Caco-2 (cell line): Measurements from ENCODE around the gene PTCD1. TPM values are rescaled to one million over a fixed set of nuclear protein-coding genes. Genes with fewer than 3 reads are reported as not detected.
"Not testable (repeated sequence)": the region's sequence is repeated elsewhere in the genome, so short reads cannot be mapped to it uniquely, and the experiment has no call there.

ENCODE experiments used
- BruUV-seq: library from RNA; stranded (reverse); fragments of 400-500 nt; replicated peaks from 2 replicates; lab custom pipeline; 2021; lab: Mats Ljungman, UMichigan
- CTCF ChIA-PET: fragments of 300-600 bp; sonication (Branson Sonifier 250); formaldehyde crosslinking; loops from one replicate; lab custom pipeline; 2022; ENCODE audit warnings: antibody characterized with exemption; lab: Charles Lee
- POLR2A ChIA-PET: fragments of 300-600 bp; sonication (Branson Sonifier 250); formaldehyde crosslinking; loops from one replicate; lab custom pipeline; 2022; ENCODE audit warnings: antibody characterized with exemption; lab: Charles Lee
- DNase-seq, 2 experiments: peaks; one replicate each; pipeline versions ENCODE4 v3.0.0 to v3.0.0-alpha.2; 2020 to 2022
- H3K27me3 ChIP-seq: replicated peaks from 2 replicates; pipeline ENCODE4 v1.6.0; 2011; ENCODE audit warnings: low read length; ENCODE audit not compliant: control insufficient read depth, insufficient read depth
- H3K36me3 ChIP-seq: 2 replicates; pipeline ENCODE4 v1.5.1; 2011; ENCODE audit warnings: low read length; ENCODE audit not compliant: control insufficient read depth, insufficient read depth
- H3K4me1 ChIP-seq: fragments of 250-450 bp; sonication (Bioruptor Pico); 2 replicates; pipeline ENCODE4 v1.5.1; 2020; ENCODE audit warnings: mild to moderate bottlenecking
- H3K4me3 ChIP-seq: 2 replicates; pipeline ENCODE4 v1.5.1; 2011; ENCODE audit warnings: low read depth, mild to moderate bottlenecking, control low read depth, low read length
- H3K9me3 ChIP-seq: fragments of 250-450 bp; sonication (Bioruptor Pico); 2 replicates; pipeline ENCODE4 v1.5.1; 2020; ENCODE audit warnings: mild to moderate bottlenecking, moderate library complexity
- H3K27ac Mint-ChIP-seq: one replicate; pipeline ENCODE4 v1.8.0; 2022; ENCODE audit warnings: mixed read lengths; ENCODE audit not compliant: unreplicated experiment
- H3K27me3 Mint-ChIP-seq: one replicate; pipeline ENCODE4 v1.8.0; 2022; ENCODE audit warnings: mixed read lengths; ENCODE audit not compliant: insufficient read depth, unreplicated experiment
- H3K36me3 Mint-ChIP-seq: one replicate; pipeline ENCODE4 v1.8.0; 2022; ENCODE audit warnings: mild to moderate bottlenecking, mixed read lengths; ENCODE audit not compliant: insufficient read depth, unreplicated experiment
- H3K4me1 Mint-ChIP-seq: one replicate; pipeline ENCODE4 v1.8.0; 2022; ENCODE audit warnings: low read depth, mixed read lengths; ENCODE audit not compliant: unreplicated experiment
- H3K4me3 Mint-ChIP-seq: one replicate; pipeline ENCODE4 v1.8.0; 2022; ENCODE audit warnings: mild to moderate bottlenecking, moderate library complexity, mixed read lengths; ENCODE audit not compliant: unreplicated experiment
- H3K9me3 Mint-ChIP-seq: one replicate; pipeline ENCODE4 v1.8.0; 2022; ENCODE audit warnings: mixed read lengths; ENCODE audit not compliant: unreplicated experiment
- intact Hi-C: fragments of 100-400 bp; cut with micrococcal nuclease; formaldehyde crosslinking; loops from one replicate; pipeline ENCODE4 v1.10.0; 2022; ENCODE audit not compliant: unreplicated experiment
- total RNA-seq: library from RNA; stranded (reverse); gene quantifications from 2 replicates; pipeline ENCODE4 v1.2.3, GENCODE V29; 2022
- TF ChIP-seq, protein P1 (sequence below), 2 experiments: fragments of 200-600 bp in 1 of 2; IDR thresholded peaks; 1 replicate in 1 of 2; 2 replicates in 1 of 2; pipeline versions ENCODE4 v1.5.1 to v1.8.0; 2011 to 2022; ENCODE audit warnings: antibody characterized with exemption in 1 of 2, control low read depth in 1 of 2, inconsistent platforms in 1 of 2, low read depth in 1 of 2, low read length in 1 of 2, mild to moderate bottlenecking in 1 of 2, moderate library complexity in 1 of 2; ENCODE audit not compliant: insufficient read depth in 1 of 2, severe bottlenecking in 1 of 2, unreplicated experiment in 1 of 2

Gene PTCD1
- total RNA-seq, 1 experiment from 2014 or later = 59.6 TPM

GRCh38 chr7:99380823-99381663 is 57.6 kb downstream of the PTCD1 start:
- Histone ChIP-seq H3K27me3 (no peaks in the 10 kb centered on the region), H3K36me3 (no peaks in the 10 kb centered on the region; the same call in 1 of the 2 replicates), H3K4me3 (no peak overlapping the region), H3K4me1 (peaks cover 3% of the 10 kb centered on the region; the same call in 1 of the 2 replicates), H3K9me3 (no peaks in the 10 kb centered on the region)
- no peak overlapping the region for H3K4me3 Mint-ChIP-seq
- DNase-seq = no peak
- TF ChIP-seq, protein P1, sequence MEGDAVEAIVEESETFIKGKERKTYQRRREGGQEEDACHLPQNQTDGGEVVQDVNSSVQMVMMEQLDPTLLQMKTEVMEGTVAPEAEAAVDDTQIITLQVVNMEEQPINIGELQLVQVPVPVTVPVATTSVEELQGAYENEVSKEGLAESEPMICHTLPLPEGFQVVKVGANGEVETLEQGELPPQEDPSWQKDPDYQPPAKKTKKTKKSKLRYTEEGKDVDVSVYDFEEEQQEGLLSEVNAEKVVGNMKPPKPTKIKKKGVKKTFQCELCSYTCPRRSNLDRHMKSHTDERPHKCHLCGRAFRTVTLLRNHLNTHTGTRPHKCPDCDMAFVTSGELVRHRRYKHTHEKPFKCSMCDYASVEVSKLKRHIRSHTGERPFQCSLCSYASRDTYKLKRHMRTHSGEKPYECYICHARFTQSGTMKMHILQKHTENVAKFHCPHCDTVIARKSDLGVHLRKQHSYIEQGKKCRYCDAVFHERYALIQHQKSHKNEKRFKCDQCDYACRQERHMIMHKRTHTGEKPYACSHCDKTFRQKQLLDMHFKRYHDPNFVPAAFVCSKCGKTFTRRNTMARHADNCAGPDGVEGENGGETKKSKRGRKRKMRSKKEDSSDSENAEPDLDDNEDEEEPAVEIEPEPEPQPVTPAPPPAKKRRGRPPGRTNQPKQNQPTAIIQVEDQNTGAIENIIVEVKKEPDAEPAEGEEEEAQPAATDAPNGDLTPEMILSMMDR (IDR thresholded peaks at IDR 0.05; ENCODE audit: insufficient read depth in 1 of 2, low read depth in 1 of 2, low read length in 1 of 2, severe bottlenecking in 1 of 2, unreplicated experiment in 1 of 2) = no peak
- no peaks in the 10 kb centered on the region for H3K9me3 Mint-ChIP-seq
- peaks cover 83% of the 10 kb centered on the region for H3K36me3 Mint-ChIP-seq
- H3K27me3 Mint-ChIP-seq = no peaks in the 10 kb centered on the region
- H3K4me1 Mint-ChIP-seq = no peaks in the 10 kb centered on the region
- intact Hi-C loops = no loop called here
- BruUV-seq = no TSS peak
- POLR2A ChIA-PET = no interaction called here
- CTCF ChIA-PET = no interaction called here
- no peak overlapping the region for H3K27ac Mint-ChIP-seq

DNA sequence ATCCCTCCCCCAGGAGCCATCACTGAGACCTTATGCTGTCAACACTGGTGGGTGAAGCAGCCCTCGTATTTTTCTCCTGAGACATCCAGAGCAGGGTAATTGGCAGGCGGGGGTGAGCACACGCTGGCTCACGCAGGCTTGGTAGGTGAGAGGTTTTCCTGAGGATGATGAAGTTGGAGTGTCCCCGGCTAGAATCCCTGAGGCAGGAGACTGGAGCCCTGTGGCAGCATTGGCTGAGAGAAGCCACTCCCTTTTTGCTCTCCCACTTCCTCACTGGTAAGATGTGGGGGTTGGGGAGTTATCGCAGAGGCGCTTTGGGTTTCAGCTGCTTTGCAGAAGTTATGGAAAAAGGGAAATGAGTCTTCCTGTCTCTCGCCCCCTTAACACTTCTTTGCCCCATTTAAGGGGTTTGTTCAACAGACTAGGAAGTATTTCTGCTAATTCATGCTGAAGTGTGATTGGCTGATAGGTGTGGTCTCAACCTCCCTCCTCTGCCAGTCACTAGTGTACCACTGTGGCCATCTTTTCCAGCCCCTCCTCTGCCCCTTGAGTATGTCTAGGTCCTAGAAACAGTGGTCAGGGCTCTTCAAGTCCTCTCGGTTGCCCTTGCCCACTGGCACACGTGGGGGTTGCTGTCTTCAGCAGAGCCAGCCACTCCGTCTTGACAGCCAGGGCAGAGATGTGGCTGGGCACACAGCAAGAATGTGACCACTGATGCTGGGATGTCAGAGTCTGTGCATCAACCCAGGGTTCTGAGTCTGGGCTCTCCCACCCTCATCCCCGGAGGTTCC is 58.4 kb downstream of the PTCD1 start:
- Mint-ChIP-seq H3K27ac (no peak overlapping the region), H3K4me3 (no peak overlapping the region), H3K36me3 (peaks cover 75% of the 10 kb centered on the region), H3K9me3 (no peaks in the 10 kb centered on the region), H3K27me3 (no peaks in the 10 kb centered on the region), H3K4me1 (no peaks in the 10 kb centered on the region)
- TF ChIP-seq, protein P1 (IDR thresholded peaks at IDR 0.05; ENCODE audit: insufficient read depth in 1 of 2, low read depth in 1 of 2, low read length in 1 of 2, severe bottlenecking in 1 of 2, unreplicated experiment in 1 of 2) = no peak
- BruUV-seq = no TSS peak
- CTCF ChIA-PET = interaction anchor here (0.5 kb wide), 1 partner anchor 735 kb away, joined by 4 read pairs; no protein-coding TSS in a partner anchor
- DNase-seq = no peak
- peaks cover 3% of the 10 kb centered on the region; the same call in 1 of the 2 replicates for H3K4me1 ChIP-seq
- no peaks in the 10 kb centered on the region for H3K9me3 ChIP-seq
- intact Hi-C loops = no loop called here
- POLR2A ChIA-PET = no interaction called here
- no peaks in the 10 kb centered on the region; the same call in 1 of the 2 replicates for H3K36me3 ChIP-seq
- no peak overlapping the region for H3K4me3 ChIP-seq
- no peaks in the 10 kb centered on the region for H3K27me3 ChIP-seq

GRCh38 chr7:99379693-99380031 is 58.9 kb downstream of the PTCD1 start:
- H3K27me3 ChIP-seq, intact Hi-C loops, H3K4me1 Mint-ChIP-seq, H3K9me3 ChIP-seq, H3K27ac Mint-ChIP-seq, H3K4me3 ChIP-seq, DNase-seq, POLR2A ChIA-PET, H3K4me3 Mint-ChIP-seq, H3K27me3 Mint-ChIP-seq, H3K36me3 ChIP-seq, H3K4me1 ChIP-seq, BruUV-seq, H3K9me3 Mint-ChIP-seq: not testable (repeated sequence)
- H3K36me3 Mint-ChIP-seq = peaks cover 73% of the 10 kb centered on the region
- CTCF ChIA-PET = interaction anchor here (0.5 kb wide), 1 partner anchor 735 kb away, joined by 4 read pairs; no protein-coding TSS in a partner anchor
